ENCODE measurements around the gene STPG1. TPM values are rescaled to one million over a fixed set of nuclear protein-coding genes. Genes with fewer than 3 reads are reported as not detected.

The STPG1 gene
- total and polyA plus RNA-seq, 9 of the 15 experiments (the other 6 are each of a cell fraction or from before 2014, with no cell fraction given): 5.0 to 11.9 (median 8.3) TPM

- TF ChIP-seq ZNF449 (CRISPR knock-in tag; IDR thresholded peaks at IDR 0.05) (no peak), STAT6 (CRISPR knock-in tag; IDR thresholded peaks at IDR 0.05) (0 out of 2 replicates have a peak, but pooled peaks have one; percentile 67), ZNF586 (CRISPR knock-in tag; conservative IDR thresholded peaks at IDR 0.05) (no peak), JUND (IDR thresholded peaks at IDR 0.05; ENCODE audit: borderline replicate concordance, low read depth, low read length) (no peak; the same call in 1 of the 2 replicates), JUND (tag; IDR thresholded peaks at IDR 0.05; ENCODE audit: borderline replicate concordance, low read depth, low read length) (peak; percentile 61; the same call in 1 of the 3 replicates), SMAD4 (CRISPR knock-in tag; conservative IDR thresholded peaks at IDR 0.05) (peak; percentile 44), AFF1 (IDR thresholded peaks at IDR 0.05; ENCODE audit: low read depth in 1 of 2, partially characterized antibody in 2 of 2) (no peak), BACH1 (tag; IDR thresholded peaks at IDR 0.05) (no peak), ARID4B (CRISPR knock-in tag; IDR thresholded peaks at IDR 0.05) (0 out of 2 replicates have a peak, but pooled peaks have one; percentile 34), CEBPB (tag; IDR thresholded peaks at IDR 0.05) (no peak), ETV1 (tag; conservative IDR thresholded peaks at IDR 0.05; ENCODE audit: low read depth) (no peak), FOS (IDR thresholded peaks at IDR 0.05; ENCODE audit: extremely low read depth, insufficient read length) (no peak), CREBBP (IDR thresholded peaks at IDR 0.05; ENCODE audit: low read depth, low read length) (no peak)
Observed at GRCh38 chr1:24416666-24417391, 3.2 kb upstream of the STPG1 start (continued).
